ENCODE measurements around the gene ABCB7.
A peak's percentile ranks its signal among the peaks of the same experiment; 100 is the strongest.
"Not testable (repeated sequence)": the region's sequence is repeated elsewhere in the genome, so short reads cannot be mapped to it uniquely, and the experiment has no call there.

The ABCB7 gene

DNA sequence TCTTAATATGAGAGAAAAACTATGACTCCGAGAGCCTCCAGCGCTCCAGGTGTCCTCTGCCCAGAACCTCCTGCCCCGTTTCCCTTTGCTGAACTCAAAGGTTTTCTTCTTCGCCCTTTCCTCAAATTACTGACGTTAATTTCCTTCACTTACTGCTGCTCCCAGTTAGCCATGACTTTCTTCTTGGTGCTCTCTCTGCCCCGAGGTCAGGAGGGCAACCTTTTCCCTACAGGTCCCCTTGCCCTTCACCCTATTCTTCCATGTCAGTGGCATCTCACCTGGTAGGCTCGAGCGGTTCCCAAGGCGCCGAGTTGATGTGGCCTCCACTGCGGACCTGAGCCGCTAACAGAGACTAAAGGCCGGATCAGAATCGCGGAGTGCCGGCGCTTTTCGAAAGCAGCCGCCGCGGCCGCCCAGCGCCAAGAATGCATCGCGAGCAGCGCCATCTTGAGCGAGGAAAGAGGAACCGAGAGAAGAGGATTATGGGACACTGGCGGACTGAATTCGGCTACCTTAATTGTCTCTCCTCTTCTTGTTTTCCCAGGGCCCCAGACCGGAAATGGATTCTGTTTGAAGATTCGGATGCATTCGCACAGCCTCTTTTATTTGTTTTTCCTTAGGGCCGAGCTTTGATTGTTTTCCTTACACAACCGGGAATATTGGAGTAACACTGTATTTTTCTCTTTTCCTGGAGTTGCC is at the start of gene ABCB7:
ABCB7 (minus strand) TSS at position 457 of the 699 bp plus-strand sequence; CDS start at position 446, 11 bp downstream.
- peak; percentile 83 for DNase-seq

DNA sequence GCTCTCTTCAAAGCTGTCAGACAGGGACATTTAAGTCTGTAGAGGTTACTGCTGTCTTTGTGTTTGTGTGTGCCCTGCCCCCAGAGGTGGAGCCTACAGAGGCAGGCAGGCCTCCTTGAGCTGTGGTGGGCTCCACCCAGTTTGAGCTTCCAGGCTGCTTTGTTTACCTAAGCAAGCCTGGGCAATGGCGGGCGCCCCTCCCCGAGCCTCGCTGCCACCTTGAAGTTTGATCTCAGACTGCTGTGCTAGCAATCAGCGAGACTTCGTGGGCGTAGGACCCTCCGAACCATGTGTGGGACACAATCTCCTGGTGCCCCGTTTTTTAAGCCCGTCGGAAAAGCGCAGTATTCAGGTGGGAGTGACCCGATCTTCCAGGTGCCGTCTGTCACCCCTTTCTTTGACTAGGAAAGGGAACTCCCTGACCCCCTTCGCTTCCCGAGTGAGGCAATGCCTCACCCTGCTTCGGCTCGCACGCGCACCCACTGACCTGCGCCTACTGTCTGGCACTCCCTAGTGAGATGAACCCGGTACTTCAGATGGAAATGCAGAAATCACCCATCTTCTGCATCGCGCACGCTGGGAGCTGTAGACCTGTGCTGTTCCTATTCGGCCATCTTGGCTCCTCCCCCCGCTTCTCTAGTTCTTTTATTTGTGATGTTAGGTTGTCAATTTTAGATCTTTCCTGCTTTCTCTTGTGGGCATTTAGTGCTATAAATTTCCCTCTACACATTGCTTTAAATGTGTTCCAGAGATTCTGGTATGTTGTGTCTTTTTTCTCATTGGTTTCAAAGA is 32.5 kb upstream of the ABCB7 start:
- not testable (repeated sequence) for DNase-seq

DNA sequence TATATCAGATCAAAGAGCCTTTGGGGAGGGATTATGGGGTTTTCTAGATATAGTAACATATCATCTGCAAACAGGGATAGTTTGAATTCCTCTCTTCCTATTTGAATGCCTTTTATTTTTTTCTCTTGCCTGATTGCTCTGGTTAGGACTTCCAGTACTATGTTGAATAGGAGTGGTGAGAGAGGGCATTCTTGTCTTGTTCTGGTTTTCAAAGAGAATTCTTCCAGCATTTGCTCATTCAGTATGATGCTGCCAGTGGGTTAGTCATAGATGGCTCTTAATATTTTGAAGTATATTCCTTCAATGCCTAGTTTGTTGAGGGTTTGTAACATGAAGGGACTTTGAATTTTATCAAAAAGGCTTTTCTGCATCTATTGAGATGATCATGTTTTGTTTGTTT is 25.6 kb upstream of the ABCB7 start:
- no peak for DNase-seq

DNA sequence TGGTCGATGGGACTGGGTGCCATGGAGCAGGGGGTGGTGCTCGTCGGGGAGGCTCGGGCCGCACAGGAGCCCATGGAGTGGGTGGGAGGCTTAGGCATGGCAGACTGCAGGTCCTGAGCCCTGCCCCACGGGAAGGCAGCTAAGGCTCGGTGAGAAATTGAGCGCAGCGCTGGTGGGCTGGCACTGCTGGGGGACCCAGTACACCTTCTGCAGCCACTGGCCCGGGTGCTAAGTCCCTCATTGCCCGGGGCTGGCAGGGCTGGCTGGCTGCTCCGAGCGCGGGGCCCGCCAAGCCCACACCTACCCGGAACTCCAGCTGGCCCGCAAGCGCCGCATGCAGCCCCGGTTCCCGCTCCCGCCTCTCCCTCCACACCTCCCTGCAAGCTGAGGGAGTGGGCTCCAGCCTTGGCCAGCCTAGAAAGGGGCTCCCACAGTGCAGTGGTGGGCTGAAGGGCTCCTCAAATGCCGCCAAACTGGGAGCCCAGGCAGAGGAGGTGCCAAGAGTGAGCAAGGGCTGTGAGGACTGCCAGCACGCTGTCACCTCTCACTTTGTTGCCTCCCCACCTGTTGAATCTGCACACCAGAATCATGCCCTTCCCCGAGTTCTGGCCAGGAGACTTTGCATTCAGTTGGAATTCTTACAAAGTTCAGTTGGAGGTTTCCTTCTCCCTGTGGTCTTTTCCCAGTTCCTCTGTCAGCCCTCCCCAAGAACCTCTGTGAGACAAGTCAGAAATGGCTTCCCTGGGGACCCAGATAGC is 23.6 kb upstream of the ABCB7 start:
- DNase-seq, result not testable (repeated sequence)

DNA sequence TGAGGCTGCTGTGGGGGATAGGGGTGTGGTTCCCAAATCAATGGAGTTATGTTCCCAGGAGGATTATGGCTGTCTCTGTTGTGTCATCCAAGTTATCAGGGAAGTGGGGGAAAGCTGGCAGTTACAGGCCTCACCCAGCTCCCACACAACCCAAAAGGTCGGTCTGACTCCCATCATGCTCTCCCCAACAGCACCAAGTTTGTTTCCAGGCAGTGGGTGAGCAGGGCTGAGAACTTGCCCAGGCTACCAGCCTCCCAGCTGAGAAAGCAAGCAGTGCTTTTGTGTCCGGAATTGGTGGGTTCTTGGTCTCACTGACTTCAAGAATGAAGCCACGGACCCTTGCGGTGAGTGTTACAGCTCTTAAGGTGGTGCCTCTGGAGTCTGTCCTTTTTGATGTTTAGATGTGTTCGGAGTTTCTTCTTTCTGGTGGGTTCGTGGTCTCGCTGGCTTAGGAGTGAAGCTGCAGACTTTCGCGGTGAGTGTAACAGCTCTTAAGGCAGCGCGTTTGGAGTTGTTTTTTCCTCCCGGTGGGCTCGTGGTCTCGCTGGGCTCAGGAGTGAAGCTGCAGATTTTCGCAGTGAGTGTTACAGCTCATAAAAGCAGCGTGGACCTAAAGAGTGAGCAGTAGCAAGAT is 16.3 kb upstream of the ABCB7 start:
- DNase-seq, result not testable (repeated sequence)

DNA sequence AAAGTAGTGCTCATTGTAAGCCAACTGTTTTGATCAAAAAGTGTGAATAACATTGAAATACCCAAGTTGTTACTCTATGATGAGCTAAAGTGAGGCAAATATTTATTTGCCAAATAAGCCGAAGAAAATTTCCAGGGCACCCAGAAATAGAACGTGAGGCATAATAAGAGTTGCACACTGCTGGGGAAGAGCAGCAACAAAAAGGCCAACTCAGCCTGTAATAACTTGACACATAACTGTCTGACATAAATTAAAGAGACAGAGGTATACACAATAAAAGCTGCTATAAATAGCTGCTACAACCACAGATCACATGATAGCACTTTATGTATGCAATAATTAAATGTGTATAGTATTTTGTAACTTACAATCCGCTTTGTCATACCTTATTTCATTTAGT is 2.0 kb upstream of the ABCB7 start:
- DNase-seq, result no peak

DNA sequence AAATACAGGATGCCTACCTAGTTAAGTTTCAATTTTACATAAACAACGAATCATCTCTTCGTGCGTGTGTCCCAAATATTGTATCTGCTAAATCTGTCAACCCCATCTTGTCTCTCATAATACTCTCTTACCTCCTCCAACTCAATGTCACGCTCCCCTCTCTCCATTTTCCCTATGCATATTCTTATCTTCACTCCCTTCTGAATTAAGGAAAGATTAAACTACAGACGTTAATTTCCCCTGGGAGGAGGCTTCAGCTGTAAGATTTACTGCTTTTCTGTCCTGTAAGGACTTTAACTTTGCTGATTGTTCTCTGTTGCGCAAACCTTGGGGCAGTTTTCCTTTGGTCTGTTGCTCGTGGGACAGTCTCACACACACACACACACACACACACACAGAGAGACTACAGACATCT is 455 bp upstream of the ABCB7 start:
- DNase-seq, result no peak

DNA sequence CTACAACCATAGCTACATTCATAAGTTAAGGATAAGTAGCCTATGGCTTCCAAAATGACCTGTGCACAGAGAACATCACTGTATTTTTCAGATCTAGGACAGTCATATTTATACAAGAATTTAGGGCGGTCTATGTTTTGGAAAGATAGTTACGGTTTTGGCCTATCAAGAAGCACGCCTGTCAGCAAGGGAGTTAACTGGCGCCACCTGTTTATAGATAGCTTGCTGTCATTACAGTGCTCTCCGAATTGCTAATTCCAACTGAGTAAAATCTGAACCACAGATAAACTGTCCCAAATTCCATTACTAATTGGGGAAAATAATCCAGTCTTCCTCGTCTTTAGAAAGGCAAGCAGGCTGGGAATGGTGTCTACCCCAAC is 646 bp downstream of the ABCB7 start:
- no peak for DNase-seq

DNA sequence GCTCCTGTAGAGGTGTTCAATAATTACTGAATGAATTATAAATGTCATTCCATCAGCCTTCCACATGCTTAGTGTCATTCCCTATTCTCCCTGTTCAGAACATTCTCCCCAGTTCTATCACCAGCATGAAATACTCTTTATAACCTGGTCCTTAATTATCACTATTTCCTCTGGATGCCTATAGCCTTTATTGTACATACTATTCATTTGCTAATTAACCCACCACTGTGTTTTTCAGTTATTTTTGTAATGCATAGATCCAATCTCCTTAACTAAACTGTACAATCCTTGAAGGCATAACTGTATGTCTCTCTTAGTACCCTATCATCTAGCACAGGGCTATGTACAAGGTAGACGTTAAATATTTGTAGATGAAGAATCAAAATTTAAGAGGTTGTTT is 1.2 kb downstream of the ABCB7 start:
- no peak for DNase-seq

DNA sequence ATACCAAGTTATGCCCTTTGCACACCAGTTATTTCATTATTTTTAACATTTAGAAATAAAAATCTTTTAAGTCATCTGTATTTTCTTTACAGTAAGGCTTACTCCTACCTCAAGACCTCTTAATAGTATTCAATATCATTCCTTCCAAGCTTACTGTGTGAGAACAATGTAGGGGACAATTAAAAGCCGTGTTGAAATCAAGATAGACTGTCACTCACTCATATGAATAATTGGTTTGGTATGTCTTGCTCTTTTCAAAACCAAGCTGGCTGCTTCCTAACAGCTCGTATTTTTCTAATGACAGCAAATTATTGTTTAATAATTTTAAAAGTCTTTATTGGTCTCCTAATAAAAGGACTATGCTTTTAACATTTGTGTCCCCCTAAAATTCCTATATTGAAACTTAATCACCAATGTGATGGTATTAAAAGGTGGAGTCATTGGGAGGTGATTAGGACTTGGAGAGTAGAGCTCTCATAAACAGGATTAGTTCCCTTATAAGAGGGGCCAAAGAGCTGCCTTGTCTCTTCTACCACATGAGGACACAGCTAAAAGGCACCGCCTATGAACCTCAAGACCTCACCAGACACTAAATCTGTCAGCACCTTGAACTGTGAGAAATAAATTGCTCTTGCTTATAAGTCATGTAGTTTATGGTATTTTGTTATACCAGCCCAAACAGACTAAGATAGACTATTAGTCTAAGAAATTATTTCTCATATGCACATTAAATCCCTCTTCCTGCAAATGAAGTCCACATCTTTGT is 4.1 kb downstream of the ABCB7 start:
- no peak for DNase-seq

DNA sequence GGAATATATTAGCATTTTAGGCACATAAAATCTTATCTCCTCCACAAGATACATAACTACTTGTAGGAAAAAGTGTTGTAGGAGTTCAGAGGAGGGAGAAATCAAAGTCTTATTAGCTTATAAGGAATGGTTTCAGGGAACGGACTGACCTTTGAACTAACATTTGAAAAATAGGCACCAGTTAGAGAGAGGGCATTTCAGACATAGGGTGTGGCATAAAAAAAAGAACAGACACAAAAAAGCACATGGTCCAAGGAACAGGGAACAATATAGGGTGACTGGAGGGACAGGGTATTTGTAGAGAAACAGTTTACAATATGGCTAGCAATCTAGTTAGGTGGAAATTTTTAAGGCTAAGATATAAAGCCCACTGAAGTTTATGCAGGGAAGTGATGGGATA is 6.4 kb downstream of the ABCB7 start:
- DNase-seq, result no peak

DNA sequence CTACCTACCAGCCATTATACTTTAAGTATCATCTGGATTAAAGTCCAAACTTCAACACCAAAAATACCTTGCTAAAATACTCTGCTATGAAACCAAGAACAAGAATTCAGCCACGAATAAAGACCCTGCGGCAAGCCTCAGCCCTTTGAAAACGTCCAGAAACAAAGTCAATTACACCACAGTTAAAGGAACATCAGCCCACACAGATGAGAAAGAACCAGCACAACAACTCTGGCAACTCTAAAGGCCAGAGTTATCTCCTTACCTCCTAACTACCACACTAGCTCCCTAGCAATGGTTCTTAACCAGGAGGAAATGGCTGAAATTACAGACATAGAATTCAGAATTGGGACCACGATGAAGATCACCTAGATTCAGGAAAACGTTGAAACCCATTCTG is 23.4 kb downstream of the ABCB7 start:
- no peak for DNase-seq

DNA sequence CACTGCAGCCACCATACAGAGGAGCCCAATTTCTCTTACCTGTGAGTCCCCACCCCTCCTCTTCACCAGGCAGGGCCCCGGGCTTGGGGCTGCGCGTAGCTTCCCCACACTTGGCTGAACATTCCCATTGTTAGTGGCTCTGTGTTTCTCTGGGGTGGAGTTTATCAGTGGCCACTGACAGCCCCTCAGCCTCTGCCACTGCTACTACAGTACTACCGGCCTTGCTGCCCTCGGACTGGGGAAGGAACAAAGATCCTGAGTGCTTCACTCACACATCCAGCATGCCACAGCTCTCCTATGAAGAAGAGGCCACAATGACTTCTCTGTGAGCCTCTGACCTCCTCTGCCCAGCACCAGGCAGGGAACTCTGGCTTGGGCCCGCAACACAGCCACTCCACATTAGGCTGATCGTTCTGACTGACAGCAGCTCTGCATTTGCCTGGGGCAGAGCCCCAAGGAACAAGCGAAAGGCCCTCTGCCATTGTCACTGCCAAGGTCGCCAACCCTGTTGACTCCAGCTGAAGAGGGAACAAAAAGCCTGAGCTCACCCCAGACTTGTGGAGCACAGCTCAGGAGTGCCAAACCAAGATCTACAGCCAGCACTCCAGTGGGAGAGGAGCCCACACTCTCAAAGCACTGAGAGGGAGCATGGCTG is 24.0 kb downstream of the ABCB7 start:
- DNase-seq, result no peak

DNA sequence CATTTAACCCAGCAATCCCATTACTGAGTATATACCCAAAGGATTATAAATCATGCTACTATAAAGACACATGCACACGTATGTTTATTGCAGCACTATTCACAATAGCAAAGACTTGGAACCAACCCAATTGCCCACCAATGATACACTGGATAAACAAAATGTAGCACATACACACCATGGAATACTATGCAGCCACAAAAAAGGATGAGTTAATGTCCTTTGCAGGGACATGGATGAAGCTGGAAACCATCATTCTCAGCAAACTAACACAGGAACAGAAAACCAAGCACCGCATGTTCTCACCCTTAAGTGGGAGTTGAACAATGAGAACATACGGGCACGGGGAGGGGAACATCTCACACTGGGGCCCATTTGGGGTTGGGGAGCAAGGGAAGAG is 27.0 kb downstream of the ABCB7 start:
- DNase-seq, result not testable (repeated sequence)

DNA sequence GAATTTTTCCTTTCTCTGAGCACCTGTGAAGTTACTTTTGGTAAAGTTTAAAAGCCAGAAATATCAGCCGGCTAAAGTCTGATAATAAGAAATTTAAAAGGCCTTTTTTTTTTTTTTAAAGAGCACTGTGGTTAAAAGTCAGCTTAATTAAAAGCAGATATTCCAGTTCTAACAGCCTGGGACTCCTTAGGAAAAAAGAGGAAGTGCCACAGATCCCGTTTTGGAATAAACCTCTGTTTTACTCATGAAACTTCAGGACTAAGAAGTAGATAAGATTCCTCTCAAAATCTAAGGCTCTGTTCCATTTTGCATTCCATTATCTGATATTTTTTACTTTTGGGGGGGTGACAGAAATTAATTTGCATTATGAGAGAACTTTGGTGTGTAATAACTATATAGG is 37.8 kb downstream of the ABCB7 start:
- no peak for DNase-seq

DNA sequence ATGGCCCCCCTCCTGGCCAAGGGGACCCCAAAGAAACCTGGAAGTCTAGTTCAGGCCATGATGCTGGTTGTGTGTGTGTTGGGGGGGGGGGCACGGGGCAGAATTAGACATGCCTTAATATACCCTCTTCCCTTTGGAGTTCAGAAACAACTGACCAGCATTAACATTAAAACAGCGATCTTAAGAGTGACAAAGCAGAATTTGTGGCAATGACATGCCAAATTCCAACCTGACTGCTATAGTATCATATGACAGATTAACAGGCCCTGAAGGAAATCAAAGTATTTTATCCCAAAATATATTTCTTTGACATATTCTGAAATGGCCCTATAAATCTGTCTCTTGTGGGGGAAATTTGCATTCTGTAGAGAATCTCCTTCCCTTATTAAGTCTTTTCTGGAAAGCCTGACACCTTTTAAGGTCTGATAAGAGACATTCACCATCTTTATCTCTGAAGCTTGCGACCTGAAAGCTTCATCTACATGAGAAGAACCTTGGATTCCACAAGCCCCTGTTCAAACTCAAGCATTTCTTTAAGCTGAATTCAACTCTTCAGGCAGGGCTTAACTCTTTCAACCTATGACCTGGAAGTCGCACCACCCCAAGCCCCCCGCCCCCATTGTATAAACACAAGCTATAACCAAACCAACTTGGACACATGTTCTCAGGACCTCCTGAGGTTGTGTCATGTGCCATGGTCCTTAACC is 40.2 kb downstream of the ABCB7 start:
- DNase-seq, result no peak

DNA sequence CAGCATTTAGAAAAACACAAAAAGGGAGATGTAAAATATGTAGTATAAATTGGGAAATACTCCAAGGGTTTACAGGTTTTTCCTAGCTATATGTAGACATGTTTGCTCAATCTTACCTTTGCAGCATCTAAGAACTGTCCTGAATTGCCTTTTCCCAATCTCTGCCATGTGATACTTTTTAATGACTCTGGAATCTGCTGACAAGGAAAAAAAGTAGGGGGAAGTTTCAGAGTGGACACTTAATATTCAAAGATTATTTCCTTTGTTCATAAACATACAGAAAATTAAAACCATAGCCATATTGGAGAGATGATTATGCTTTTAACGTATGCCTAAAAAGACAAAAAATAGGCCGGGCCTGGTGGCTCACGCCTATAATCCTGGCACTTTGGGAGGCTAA is 41.4 kb downstream of the ABCB7 start:
- DNase-seq, result no peak

DNA sequence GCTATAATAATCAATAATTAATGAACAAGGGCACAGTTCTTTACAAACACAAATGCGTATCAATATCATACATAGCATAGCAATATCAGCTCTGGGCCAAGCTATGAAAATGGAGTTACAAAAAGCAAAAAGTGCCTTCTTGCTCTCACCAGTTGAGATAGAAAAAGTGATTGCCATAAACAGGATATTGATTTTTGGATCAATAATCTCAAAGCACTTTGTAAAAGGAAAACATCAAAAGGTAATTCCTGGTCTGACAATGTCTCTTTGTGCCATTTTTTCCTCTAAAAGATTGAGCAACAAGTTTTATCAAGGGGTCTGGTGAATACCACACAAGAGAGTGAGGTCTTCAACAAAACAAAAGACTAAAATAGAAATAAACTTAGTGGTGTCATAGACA is 42.4 kb downstream of the ABCB7 start:
- no peak for DNase-seq

DNA sequence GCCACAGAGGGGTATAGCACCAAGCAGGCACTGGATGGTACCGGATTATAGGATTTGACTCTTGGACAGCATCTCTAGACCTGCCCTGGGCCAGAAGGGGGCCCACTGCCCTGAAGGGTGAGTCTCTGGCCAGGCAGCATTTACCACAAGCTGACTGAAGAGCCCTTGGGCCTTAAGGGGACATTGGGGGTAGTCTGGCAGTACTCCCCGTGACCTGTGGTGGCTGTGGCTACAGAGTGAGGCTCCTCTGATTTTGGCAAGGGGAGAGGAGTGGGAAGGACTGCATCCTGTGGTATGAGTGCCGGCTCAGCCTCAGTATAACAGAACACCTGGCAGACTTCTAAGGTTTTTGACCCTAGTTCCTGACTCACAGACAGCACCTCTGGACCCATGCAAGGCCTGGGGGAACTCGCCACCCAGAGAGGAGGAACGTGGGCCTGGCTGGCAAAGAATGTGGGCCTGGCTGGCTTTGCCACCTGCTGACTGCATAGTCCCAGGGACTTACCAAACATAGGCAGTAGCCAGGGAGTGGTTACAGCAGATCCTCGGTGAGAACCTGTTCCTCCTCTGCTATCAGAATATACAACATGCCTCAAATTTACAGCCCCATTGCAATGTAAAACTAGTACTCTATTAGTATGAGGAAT is 48.1 kb downstream of the ABCB7 start:
- no peak for DNase-seq

DNA sequence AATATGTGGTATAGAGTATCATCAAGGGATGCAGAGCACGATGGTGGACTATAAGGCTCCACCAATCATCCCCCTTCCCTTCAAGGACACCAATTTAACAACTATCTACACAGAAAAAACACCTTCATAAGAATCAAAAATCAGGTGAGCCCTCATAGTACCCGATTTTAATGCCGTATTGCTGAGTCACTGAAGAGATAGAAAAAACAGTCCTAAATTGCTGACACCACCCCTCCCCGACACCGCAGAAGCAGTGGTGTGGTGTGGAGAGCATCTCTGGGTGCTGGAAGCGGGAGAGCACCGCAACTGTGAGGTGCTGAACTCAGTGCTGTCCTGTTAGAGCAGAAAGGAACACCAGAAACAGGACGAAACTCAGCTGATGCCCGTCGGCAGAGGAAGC is 49.3 kb downstream of the ABCB7 start:
- no peak for DNase-seq

DNA sequence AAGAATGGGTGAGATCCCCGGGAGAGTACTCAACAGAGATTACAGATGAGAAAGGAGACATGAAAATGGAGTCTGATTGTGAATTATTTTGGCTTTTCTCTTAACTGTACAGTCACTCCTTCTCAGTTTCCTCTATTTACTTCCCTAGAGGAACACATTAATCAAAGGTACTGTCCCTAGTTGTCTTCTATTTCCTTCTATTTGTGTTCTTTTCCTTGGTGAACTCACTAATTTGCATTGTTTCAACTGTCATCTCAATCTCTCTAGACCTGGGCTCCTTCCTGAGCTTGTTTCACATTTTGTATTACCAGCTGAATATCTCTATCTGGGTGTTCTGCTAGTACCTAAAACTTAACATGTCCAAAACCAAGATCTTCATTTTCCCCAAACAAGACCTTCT is 59.8 kb downstream of the ABCB7 start:
- no peak for DNase-seq

All from activated effector memory CD4-positive, alpha-beta T cell treated with anti-CD3 and anti-CD28 coated beads, Interleukin-2, amount 50 U/mL, for 16 hours (primary cell).